Right lobe of liver (tissue), 4 donors: Measurements from ENCODE around the gene PC.

Experiments
- CTCF ChIP-seq, 4 donors: fragments of 200-600 bp in 3 of 4; fragments of 450-650 bp in 1 of 4; IDR thresholded peaks; one replicate each; pipeline versions ENCODE4 v1.5.1 to v1.8.0; 2016 to 2022; ENCODE audit warnings: antibody characterized with exemption in 4 of 4, mild to moderate bottlenecking in 2 of 4
- POLR2A ChIP-seq: fragments of 450-650 bp; IDR thresholded peaks from one replicate; pipeline ENCODE4 v1.6.1; 2017; ENCODE audit warnings: antibody characterized with exemption, mild to moderate bottlenecking
- donor health status: DM: no; HTN: no; CAD: no.
- donor health status: DM: no; HTN: no; CAD: no.
- donor health status: DM: no; HTN: yes; CAD: no.

- TF ChIP-seq CTCF (IDR thresholded peaks at IDR 0.05) (no peak), POLR2A (no peak)
Measured at GRCh38 chr11:66854231-66854661, 103.9 kb downstream of the PC start.
